SH-SY5Y (cell line): Measurements from ENCODE around the gene TMEM101.

ENCODE experiments used
- GATA2 ChIP-seq: IDR thresholded peaks from 2 replicates; pipeline ENCODE4 v1.6.1; 2011; ENCODE audit warnings: mild to moderate bottlenecking, low read depth, low read length
- GATA3 ChIP-seq: IDR thresholded peaks from 2 replicates; pipeline ENCODE4 v1.6.1; 2011; ENCODE audit warnings: low read depth, mild to moderate bottlenecking, low read length, moderate library complexity

The TMEM101 gene

DNA sequence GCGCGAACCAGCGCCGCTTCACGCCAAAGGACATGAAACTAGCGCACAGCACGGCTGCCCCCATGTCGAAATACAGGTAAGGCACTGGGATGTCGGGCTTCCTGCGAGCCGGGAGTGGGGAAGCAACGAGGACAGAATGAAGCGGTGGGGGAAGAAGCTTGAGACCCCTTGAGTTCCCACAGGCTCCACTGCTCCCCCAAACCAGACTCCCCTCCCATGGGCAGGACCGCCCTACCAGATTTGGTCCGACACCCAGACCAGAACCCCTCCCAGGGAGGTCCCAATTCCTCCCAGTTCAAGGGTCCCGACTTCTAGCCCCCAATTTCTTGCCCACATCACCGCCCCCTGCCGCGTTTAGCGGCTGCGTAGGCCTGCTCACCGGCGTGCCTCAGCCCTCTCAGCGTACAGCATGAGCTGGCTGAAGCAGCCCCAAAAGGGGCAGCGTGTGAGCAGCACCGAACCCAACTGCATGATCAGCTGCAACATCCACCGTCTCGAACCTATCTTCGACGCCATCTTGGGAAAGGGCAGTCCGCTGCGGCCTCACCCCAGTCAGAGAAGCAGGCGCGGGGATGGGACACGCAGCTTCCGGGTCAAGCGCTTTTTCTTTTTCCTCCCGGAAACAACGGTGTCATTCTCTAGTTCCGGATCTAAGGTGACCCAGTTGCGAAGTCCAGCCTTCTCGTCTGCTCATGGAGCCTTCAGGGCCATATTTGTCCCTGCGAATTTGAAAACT, at the start of gene TMEM101:
TMEM101 (minus strand) TSS at position 527 of the 736 bp plus-strand sequence; CDS start at position 516, 11 bp downstream.
- TF ChIP-seq GATA3 (no peak), GATA2 (0 out of 2 replicates have a peak, but pooled peaks have one; percentile 13)

DNA sequence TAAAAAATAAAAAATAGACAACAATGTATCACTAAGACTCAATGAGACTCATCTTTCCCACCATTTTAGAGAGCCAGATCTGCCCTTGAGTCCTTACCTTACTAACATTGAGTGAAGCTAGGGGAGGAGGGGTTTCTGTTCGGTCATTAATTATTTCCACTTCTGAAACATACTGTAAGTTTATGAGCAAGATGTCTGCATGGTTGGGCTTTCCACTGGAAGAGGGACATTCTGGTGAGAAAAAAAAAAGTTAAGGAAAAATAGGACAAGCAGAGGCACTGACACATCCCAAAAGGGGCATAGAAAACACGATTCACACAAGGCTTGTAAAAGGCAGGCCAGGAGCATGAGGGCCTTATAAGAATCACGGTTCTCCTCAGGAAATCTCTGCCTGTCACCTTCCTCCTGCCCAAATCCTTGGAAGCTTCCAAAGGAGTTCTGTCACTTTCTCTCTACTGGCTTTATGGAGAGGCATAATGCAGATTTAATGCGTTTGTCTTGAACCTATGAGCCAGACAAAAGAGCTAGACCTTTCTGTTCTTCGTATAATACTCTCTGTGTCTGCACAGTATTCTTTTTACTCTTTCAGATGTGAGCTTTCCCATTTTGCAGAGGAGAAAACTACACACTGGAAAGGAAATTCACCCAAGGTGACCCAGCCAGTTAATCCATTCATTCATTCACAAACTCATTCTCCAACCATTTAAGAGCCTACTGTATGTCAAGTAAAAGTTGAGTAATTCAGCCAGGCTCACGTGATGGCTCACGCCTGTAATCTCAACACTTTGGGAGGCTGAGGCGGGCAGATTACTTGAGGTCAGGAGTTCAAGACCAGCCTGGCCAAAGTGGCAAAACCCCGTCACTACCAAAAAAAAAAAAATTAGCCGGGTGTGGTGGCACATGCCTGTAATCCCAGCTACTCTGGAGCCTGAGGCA, 49.2 kb upstream of the TMEM101 start:
- TF ChIP-seq GATA2 (no peak), GATA3 (no peak)

DNA sequence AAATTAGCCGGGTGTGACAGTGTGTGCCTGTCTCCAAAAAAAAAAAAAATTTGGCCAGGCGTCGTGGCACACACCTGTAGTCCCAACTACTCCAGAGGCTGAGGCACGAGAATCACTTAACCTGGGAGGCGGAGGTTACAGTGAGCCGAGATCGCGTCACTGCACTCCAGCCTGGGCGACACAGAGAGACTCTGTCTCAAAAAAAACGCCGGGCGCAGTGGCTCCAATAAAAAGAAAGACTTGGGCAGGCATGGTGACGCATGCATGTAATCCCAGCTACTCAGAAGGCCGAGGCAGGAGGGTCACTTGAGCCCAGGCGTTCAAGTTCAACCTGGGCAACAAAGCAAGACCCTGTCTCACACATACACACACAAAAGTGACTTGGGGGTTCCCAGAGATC, 48.1 kb upstream of the TMEM101 start:
- TF ChIP-seq GATA2 (no peak), GATA3 (no peak)

DNA sequence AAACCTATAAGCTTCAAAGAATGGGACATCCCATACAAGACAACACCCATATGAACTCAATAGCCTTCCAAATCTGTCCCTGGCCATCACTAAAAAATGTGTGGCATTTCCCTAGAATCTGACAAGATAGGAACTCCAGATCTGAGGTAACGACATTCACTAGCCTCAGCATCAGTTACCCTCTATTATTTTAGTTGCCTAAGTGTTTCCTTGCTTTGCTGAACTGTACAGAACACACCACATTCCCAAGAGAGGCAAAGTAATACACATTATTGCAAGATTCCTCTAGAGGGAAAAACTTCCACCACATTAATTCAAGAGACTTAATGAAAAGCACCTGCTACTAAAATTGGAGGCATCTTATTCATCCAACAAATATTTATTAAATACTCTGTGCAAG, 46.7 kb upstream of the TMEM101 start:
- TF ChIP-seq GATA3 (no peak), GATA2 (no peak)

DNA sequence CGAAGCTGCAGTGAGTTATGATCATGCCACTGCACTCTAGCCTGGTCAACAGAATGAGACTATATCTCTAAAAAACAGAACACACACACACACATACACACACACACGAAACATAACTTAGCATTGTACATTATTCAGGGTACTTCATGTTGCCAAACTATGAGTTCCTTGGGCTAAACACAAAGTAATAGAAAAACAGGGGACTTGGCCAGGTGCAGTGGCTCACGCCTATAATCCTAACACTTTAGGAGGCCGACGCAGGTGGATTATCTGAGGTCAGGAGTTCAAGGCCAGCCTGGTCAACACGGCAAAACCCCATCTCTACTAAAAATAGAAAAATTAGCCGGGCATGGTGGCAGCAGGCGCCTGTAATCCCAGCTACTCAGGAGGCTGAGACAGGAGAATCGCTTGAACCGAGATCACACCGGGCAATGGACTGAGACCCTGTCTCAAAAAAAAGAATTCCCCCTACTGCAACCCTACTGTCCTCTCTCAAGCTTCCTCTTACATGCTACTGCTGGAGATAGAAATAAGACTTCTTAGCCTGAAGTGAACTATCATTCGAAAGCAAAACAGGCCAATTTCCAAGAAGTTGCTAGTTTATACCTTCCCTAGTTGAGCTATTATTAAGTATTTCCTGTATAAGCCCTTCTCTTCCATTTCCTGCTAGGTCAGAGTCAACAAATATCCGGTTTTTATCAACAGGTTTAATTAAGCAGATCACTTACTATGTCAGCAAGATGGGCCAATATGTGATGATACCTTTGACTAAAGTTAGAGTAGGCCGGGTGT, 44.5 kb upstream of the TMEM101 start:
- no peak for TF ChIP-seq GATA2
- no peak for TF ChIP-seq GATA3

DNA sequence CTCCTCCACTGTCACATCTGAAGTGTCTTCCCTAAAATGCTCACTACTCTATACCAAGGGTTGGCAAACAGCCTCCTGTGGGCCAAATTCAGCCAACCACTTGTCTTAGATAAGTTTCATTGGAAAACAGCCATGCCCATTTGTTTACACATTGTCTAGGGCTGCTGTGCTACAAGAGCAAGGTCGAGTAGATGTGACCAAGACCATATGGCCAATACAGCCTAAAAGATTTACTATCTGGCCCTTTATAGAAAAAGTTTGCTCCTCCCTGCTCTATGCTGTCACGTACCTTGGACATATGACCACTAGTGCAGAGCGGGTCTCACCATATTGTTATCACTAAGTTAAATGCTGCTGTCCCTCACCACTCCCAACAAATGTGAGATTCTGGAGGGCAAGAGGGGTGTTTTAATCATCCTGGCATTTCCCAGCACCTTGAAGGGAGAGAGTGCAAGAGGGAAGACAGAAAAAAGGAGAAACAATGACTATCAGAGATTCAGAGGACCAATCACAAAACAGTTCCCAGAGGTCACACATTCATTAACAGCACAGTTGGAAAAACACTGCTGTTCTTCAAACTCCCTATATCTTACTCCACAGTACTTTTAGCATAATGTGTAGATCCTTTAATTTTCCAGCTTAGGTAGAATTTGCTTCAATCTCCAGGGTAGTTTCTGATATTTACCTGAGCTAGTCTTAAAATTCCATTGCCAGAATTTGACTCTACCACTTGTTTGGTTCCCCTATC, 38.5 kb upstream of the TMEM101 start:
- TF ChIP-seq GATA3 (no peak), GATA2 (no peak)

DNA sequence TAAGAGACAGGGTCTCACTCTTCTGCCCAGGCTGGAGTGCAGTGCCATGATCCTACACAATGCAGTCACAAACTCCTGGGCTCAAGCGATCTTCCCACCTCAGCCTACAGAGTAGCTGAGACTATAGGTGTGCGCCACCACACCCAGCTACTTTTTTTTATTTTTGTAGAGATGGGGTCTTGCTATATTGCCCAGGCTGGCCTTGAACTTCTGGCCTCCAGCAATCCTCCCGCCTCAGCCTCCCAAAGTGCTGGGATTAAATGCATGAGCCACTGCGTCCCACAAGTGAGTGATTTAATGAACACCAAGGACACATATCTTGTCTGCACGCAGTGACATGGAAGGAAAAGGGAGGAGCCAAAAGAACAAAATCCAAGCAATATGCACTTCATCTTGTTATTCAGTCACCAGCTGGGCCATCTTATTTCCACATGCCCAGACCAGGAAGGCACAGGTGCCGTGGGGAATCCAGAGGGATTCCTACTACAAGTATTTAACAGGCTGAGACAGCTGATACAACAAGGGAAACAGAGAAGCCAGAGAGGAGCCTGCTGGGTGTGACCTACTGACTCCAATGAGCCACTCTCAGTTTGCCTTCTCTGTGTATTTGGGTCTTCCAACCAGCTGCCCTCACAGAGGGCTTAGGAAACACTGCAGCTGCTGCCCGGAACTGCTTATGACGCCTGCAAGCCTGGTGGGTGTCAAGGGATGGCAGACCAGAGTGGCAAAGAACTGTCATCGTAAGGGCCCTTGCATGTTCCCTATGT, 34.7 kb upstream of the TMEM101 start:
- no peak for TF ChIP-seq GATA2

DNA sequence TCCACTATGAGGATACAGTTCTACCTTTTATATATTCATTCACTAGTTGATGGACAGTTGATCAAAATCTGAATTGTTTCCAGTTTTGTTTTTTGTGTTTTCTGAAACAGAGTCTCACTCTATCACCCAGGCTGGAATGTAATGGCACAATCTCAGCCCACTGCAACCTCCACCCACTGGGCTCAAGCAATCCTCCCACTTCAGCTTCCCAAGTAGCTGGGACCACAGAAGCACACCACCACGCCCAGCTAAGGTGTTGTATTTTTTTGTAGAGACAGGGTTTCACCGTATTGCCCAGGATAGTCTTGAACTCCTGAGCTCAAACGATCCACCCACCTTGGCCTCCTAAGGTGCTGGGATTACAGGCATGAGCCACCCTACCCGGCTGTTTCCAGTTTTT, 30.7 kb upstream of the TMEM101 start:
- TF ChIP-seq GATA2 (no peak), GATA3 (no peak)

DNA sequence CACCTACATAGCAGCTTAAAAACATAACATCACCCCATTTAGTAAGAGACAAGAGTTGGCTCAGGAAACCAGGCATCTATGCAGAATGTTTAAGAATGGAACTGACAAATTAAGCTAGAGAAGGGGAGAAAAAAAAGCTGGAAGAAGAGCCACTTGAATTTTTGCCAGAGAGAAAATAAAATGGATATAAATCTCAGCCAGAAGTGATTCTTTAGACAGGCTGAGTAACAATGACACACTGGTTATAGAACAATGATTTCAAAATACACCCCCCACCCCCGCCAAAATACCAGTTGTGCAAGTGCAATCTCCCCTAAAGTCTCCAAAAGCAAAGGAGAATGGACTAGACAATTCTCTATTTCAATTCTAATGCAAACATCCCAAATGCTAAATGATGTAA, 29.3 kb upstream of the TMEM101 start:
- TF ChIP-seq GATA2 = no peak
- no peak for TF ChIP-seq GATA3

DNA sequence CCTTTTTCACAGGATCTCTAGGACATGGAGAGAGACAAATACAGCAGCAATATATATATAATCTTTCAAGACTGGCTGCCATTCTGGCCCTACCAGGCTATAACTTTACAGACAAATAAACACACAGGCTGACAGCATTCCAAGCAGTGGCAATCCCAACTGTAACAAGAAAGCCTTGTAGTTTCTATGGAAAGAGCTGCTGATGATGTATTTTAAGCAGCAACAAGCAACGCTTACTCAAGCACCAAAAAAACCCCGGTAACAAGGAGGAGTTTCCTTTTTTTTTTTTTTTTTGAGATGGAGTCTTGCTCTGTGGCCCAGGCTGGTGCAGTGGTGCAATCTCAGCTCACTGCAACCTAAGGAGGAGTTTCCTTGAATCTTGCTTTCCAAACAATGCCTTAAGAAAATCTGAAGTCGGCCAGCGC, 28.5 kb upstream of the TMEM101 start:
- TF ChIP-seq GATA3 = no peak
- TF ChIP-seq GATA2 = no peak

DNA sequence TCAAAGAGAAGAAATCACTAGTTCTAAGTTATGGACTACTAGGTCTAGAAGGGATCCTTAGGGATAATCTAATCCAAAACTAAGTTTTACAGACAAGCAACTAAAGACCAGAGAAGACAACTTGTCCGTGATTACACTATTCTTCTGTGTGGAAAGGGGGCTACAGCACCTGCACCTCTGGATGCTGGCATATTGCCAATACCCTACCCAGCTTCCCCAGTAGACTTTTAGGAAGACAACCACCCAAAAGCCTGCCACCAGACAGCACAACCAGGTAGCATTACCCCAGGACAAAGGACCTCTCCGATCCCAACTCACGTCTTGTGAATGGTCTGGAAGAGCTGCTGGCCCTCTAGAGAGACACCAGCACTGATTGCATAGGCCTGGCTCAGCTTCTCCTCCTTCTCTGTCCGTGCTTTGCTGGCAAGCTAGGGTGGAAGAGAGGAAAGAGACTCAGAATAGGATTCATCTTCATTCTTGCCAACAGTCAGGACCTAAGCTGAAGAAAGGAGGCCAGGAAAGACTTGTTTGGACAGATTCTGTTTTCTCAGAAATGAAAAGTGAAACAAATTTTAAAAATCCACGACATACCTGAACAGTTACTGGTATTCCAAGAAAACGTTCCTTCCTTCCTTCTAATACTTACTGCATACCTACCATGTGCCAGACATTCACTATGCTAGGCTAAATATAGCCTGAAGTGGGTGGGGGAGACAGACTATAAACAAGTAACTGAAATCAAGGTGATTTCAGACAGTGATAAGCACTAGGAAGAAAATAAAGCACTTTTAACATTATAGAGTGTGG, 25.3 kb upstream of the TMEM101 start:
- TF ChIP-seq GATA2 (no peak), GATA3 (no peak)

DNA sequence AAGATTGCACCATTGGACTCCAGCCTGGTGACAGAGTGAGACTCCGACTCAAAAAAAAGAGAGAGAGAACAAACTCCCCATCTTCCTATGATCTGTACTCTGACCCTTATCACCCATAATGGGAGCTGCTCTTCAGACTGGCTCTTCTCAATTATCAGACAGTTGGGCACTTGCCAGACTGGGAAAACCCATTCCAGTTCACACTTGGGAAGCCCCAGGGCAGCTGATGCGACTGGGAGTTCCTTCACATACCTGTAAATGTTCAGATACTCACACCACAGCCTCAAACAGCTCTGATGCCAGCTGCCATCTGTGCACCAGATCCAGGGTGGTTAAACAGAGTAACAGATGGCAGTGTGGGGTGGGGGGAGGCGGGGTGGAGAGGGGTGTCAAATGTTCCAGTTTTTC, 23.8 kb upstream of the TMEM101 start:
- TF ChIP-seq GATA3 = no peak
- TF ChIP-seq GATA2 = peak; percentile 76

DNA sequence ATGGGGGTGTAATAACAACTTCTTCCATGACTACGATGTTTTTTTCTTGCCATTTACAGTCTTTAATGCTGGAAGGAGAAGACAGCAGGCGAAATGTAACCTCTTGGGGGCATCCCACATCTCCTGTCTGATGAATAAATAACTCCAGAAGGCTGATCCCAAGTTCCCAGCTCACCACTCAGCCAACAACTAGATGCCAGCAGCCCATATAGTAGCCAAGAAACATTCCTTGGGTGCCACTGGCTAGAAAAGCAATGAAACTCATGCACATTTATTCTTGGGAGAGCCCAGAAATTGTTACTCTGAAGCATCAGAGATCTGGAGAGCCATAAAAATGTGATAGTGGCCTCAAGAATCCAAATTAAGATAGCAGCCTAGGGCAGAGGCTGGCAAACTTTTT, 22.7 kb upstream of the TMEM101 start:
- no peak for TF ChIP-seq GATA2
- TF ChIP-seq GATA3 = no peak
